Measurements from ENCODE around the gene CPVL.

DNA sequence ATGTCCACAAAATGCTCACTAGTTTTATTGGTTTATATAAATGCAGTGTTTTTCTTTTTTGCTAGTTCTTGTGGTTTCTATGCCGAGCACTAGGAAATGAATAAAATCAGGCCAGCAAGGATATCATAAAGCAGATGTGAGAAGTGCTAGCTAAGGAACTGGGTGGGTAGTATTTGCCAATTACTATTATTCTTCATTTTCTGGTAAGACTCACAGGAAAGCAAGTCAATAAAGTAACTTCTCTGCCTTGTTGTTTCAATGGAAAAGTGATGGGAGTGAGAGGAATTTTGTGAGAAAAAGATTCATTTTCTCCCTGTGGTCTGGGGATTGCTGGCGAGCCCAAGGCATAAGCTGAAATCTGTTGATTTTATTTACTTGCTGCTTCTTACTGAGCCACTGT, 137.7 kb downstream of the CPVL start:
- TF ChIP-seq, protein P1, sequence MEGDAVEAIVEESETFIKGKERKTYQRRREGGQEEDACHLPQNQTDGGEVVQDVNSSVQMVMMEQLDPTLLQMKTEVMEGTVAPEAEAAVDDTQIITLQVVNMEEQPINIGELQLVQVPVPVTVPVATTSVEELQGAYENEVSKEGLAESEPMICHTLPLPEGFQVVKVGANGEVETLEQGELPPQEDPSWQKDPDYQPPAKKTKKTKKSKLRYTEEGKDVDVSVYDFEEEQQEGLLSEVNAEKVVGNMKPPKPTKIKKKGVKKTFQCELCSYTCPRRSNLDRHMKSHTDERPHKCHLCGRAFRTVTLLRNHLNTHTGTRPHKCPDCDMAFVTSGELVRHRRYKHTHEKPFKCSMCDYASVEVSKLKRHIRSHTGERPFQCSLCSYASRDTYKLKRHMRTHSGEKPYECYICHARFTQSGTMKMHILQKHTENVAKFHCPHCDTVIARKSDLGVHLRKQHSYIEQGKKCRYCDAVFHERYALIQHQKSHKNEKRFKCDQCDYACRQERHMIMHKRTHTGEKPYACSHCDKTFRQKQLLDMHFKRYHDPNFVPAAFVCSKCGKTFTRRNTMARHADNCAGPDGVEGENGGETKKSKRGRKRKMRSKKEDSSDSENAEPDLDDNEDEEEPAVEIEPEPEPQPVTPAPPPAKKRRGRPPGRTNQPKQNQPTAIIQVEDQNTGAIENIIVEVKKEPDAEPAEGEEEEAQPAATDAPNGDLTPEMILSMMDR (IDR thresholded peaks at IDR 0.05) = no peak
- no peak for TF ChIP-seq POLR2A (IDR thresholded peaks at IDR 0.05)

Data from heart left ventricle (tissue), 13 donors.